HCT116 (cell line): Measurements from ENCODE around the gene RNF214. TPM values are rescaled to one million over a fixed set of nuclear protein-coding genes. Genes with fewer than 3 reads are reported as not detected.

Experiments
- ATAC-seq: fragments of 200-7000 bp; cut with Tn5 transposase; 2 replicates; pipeline ENCODE4 v1.9.1; 2020; ENCODE audit warnings: mild to moderate bottlenecking, moderate library complexity
- BruUV-seq: library from RNA; stranded (reverse); fragments of 400-500 nt; replicated peaks from 2 replicates; lab custom pipeline; 2021; lab: Mats Ljungman, UMichigan
- CTCF ChIA-PET: fragments of 300-600 bp; sonication (Branson Sonifier 250); formaldehyde crosslinking; loops from one replicate; lab custom pipeline; 2021; ENCODE audit warnings: antibody characterized with exemption; lab: Charles Lee
- POLR2A ChIA-PET: fragments of 300-600, 350-600 bp; sonication (Branson Sonifier 250); formaldehyde crosslinking; loops from one replicate; lab custom pipeline; 2021; ENCODE audit warnings: antibody characterized with exemption; lab: Charles Lee
- RAD21 ChIA-PET, 2 experiments: fragments of 300-600 bp; sonication (Branson Sonifier 250); formaldehyde crosslinking; loops; one replicate each; lab custom pipeline; 2023; ENCODE audit warnings: low total read pairs in 2 of 2; ENCODE audit not compliant: uncharacterized antibody in 2 of 2, unreplicated experiment in 2 of 2, low non-redundant PET in 1 of 2; lab: Charles Lee
- DNase-seq: peaks from one replicate; pipeline ENCODE4 v3.0.0-alpha.2; 2010; ENCODE audit warnings: low read depth, low spot score
- H2AFZ ChIP-seq: fragments of 200-600 bp; shearing (Covaris generic), sonication (generic); 2 replicates; pipeline ENCODE4 v1.6.1; 2017; ENCODE audit warnings: low read depth, mixed run types, mixed read lengths, antibody characterized with exemption, low read length; ENCODE audit not compliant: poor library complexity, severe bottlenecking
- H3K27ac ChIP-seq: 2 replicates; pipeline ENCODE4 v1.5.1; 2012; ENCODE audit warnings: low read depth, low read length
- H3K27me3 ChIP-seq: fragments of 200-600 bp; sonication (generic); 2 replicates; pipeline ENCODE4 v1.6.1; 2016; ENCODE audit warnings: mixed run types, low read length, mixed read lengths; ENCODE audit not compliant: insufficient read depth
- H3K36me3 ChIP-seq, 2 experiments: fragments of 200-500 bp in 1 of 2; fragments of 200-600 bp in 1 of 2; sonication (Bioruptor generic) in 1 of 2; sonication (generic) in 1 of 2; 2 replicates each; pipeline versions ENCODE4 v1.5.1 to v1.6.1; 2014 to 2016; ENCODE audit warnings: low read length in 2 of 2, inconsistent platforms in 1 of 2, mixed read lengths in 1 of 2, mixed run types in 1 of 2; ENCODE audit not compliant: insufficient read depth in 2 of 2, control insufficient read depth in 1 of 2
- H3K4me1 ChIP-seq, 2 experiments: fragments of 200-600 bp in 1 of 2; sonication (generic) in 1 of 2; 2 replicates each; pipeline versions ENCODE4 v1.5.1 to v1.6.1; 2012 to 2017; ENCODE audit warnings: low read length in 2 of 2, inconsistent platforms in 1 of 2, mild to moderate bottlenecking in 1 of 2, mixed read lengths in 1 of 2, mixed run types in 1 of 2, moderate library complexity in 1 of 2; ENCODE audit not compliant: insufficient read depth in 2 of 2, control insufficient read depth in 1 of 2
- H3K4me2 ChIP-seq: fragments of 200-600 bp; sonication (generic); 2 replicates; pipeline ENCODE4 v1.6.1; 2017; ENCODE audit warnings: mixed run types, low read length, mixed read lengths
- H3K4me3 ChIP-seq, 2 experiments: fragments of 200-600 bp in 1 of 2; sonication (generic) in 1 of 2; replicated peaks in 1 of 2; 2 replicates each; pipeline ENCODE4 v1.5.1; 2011 to 2016; ENCODE audit warnings: low read length in 2 of 2, control low read depth in 1 of 2, low read depth in 1 of 2, mild to moderate bottlenecking in 1 of 2, mixed read lengths in 1 of 2, mixed run types in 1 of 2
- H3K79me2 ChIP-seq: fragments of 200-600 bp; sonication (generic); 2 replicates; pipeline ENCODE4 v1.6.1; 2017; ENCODE audit warnings: mild to moderate bottlenecking, mixed run types, low read length, moderate library complexity, mixed read lengths; ENCODE audit not compliant: insufficient read depth
- H3K9ac ChIP-seq: fragments of 200-600 bp; sonication (generic); 2 replicates; pipeline ENCODE4 v1.6.1; 2016; ENCODE audit warnings: low read length, mixed read lengths
- H3K9me2 ChIP-seq: fragments of 200-600 bp; sonication (generic), shearing (Covaris generic); 2 replicates; pipeline ENCODE4 v1.6.1; 2017; ENCODE audit warnings: mixed run types, mild to moderate bottlenecking, moderate library complexity; ENCODE audit not compliant: insufficient read depth
- H3K9me3 ChIP-seq, 2 experiments: fragments of 200-500 bp in 1 of 2; fragments of 200-600 bp in 1 of 2; sonication (Bioruptor generic) in 1 of 2; sonication (generic) in 1 of 2; 2 replicates each; pipeline ENCODE4 v1.6.1; 2014 to 2017; ENCODE audit warnings: low read length in 2 of 2, mixed read lengths in 2 of 2, inconsistent platforms in 1 of 2, low read depth in 1 of 2, mild to moderate bottlenecking in 1 of 2, mixed run types in 1 of 2, moderate library complexity in 1 of 2; ENCODE audit not compliant: control insufficient read depth in 1 of 2, insufficient read depth in 1 of 2
- H4K20me1 ChIP-seq: fragments of 200-600 bp; sonication (generic), shearing (Covaris generic); 2 replicates; pipeline ENCODE4 v1.6.1; 2017; ENCODE audit warnings: mixed run types, mild to moderate bottlenecking, moderate library complexity; ENCODE audit not compliant: insufficient read depth
- CEBPB ChIP-seq: IDR thresholded peaks from 2 replicates; pipeline ENCODE4 v1.6.1; 2012; ENCODE audit warnings: low read depth
- CTCF ChIP-seq, 3 experiments: fragments of 200-600 bp in 1 of 3; sonication (generic) in 1 of 3; IDR thresholded peaks in 2 of 3; conservative IDR thresholded peaks in 1 of 3; 2 replicates each; pipeline ENCODE4 v1.5.1; 2012 to 2017; ENCODE audit warnings: low read depth in 2 of 3, low read length in 2 of 3, antibody characterized with exemption in 1 of 3, borderline replicate concordance in 1 of 3, control low read depth in 1 of 3, mild to moderate bottlenecking in 1 of 3, mixed read lengths in 1 of 3, mixed run types in 1 of 3, moderate library complexity in 1 of 3; ENCODE audit not compliant: insufficient read depth in 1 of 3
- EGR1 ChIP-seq: IDR thresholded peaks from 2 replicates; pipeline ENCODE4 v1.6.1; 2012; ENCODE audit warnings: low read depth
- ELF1 ChIP-seq: IDR thresholded peaks from 2 replicates; pipeline ENCODE4 v1.6.1; 2012; ENCODE audit warnings: low read depth, borderline replicate concordance
- EZH2phosphoT487 ChIP-seq: fragments of 200-600 bp; IDR thresholded peaks from 2 replicates; pipeline ENCODE4 v1.6.1; 2018; ENCODE audit warnings: antibody characterized with exemption, borderline replicate concordance
- FOSL1 ChIP-seq: IDR thresholded peaks from 2 replicates; pipeline ENCODE4 v1.6.1; 2012; ENCODE audit warnings: low read depth
- POLR2A ChIP-seq: IDR thresholded peaks from 2 replicates; pipeline ENCODE4 v1.7.0; 2011; ENCODE audit warnings: borderline replicate concordance; ENCODE audit not compliant: insufficient read depth, insufficient read length; ENCODE audit errors: extremely low read depth
- POLR2AphosphoS5 ChIP-seq: IDR thresholded peaks from 2 replicates; pipeline ENCODE4 v1.6.1; 2011; ENCODE audit warnings: mild to moderate bottlenecking, low read depth, low read length, moderate library complexity
- RAD21 ChIP-seq: IDR thresholded peaks from 2 replicates; pipeline ENCODE4 v1.6.1; 2012; ENCODE audit warnings: low read depth, mild to moderate bottlenecking
- SP1 ChIP-seq: IDR thresholded peaks from 2 replicates; pipeline ENCODE4 v1.6.1; 2012; ENCODE audit warnings: low read depth
- SRF ChIP-seq: IDR thresholded peaks from 2 replicates; pipeline ENCODE4 v1.6.1; 2012; ENCODE audit warnings: low read depth
- TCF7L2 ChIP-seq: IDR thresholded peaks from 2 replicates; pipeline ENCODE4 v1.7.0; 2011; ENCODE audit warnings: borderline replicate concordance, inconsistent platforms; ENCODE audit not compliant: insufficient read depth, insufficient read length; ENCODE audit errors: extremely low read depth
- YY1 ChIP-seq: IDR thresholded peaks from 2 replicates; pipeline ENCODE4 v1.6.1; 2011; ENCODE audit warnings: low read length, low read depth, moderate library complexity, mild to moderate bottlenecking; ENCODE audit not compliant: insufficient replicate concordance; ENCODE audit errors: extremely low read depth
- ZBTB33 ChIP-seq: IDR thresholded peaks from 2 replicates; pipeline ENCODE4 v1.6.1; 2011; ENCODE audit warnings: mild to moderate bottlenecking, low read length, moderate library complexity; ENCODE audit not compliant: insufficient replicate concordance; ENCODE audit errors: extremely low read depth
- ZFX ChIP-seq: fragments of 450-650 bp; IDR thresholded peaks from 2 replicates; pipeline ENCODE4 v1.6.1; 2017
- ZNF274 ChIP-seq: fragments of 200-500 bp; sonication (Bioruptor generic); IDR thresholded peaks from 2 replicates; pipeline ENCODE4 v1.6.1; 2014; ENCODE audit warnings: mild to moderate bottlenecking, low read depth, low read length, inconsistent platforms
- intact Hi-C: fragments of 100-400 bp; cut with micrococcal nuclease; formaldehyde crosslinking; loops from 2 replicates; pipeline ENCODE4 v1.10.0; 2022
- total RNA-seq: library from RNA; stranded (reverse); gene quantifications from one replicate; pipeline ENCODE4 v1.2.1, GENCODE V29; 2021; ENCODE audit not compliant: unreplicated experiment
- TF ChIP-seq, protein P1 (sequence below): IDR thresholded peaks from 2 replicates; pipeline ENCODE4 v1.6.1; 2012
- TF ChIP-seq, protein P2 (sequence below): IDR thresholded peaks from 2 replicates; pipeline ENCODE4 v1.6.1; 2012; ENCODE audit warnings: low read depth
- TF ChIP-seq, protein P3 (sequence below): IDR thresholded peaks from 2 replicates; pipeline ENCODE4 v1.6.1; 2012

The RNF214 gene
- total RNA-seq, 1 experiment from 2014 or later: 29.3 TPM

GRCh38 chr11:117296881-117297280 is 64.4 kb downstream of the RNF214 start:
- Histone ChIP-seq H4K20me1 (no peaks in the 10 kb centered on the region), H3K36me3 (no peaks in the 10 kb centered on the region), H2AFZ (no peak overlapping the region), H3K4me1 (peaks cover 2 to 11% of the 10 kb centered on the region in 2 experiments; a peak in 3 of 4 replicates), H3K9ac (no peak overlapping the region), H3K9me2 (no peaks in the 10 kb centered on the region), H3K4me2 (no peak overlapping the region), H3K4me3 (no peak overlapping the region), H3K27ac (no peak overlapping the region), H3K79me2 (no peaks in the 10 kb centered on the region), H3K9me3 (no peaks in the 10 kb centered on the region), H3K27me3 (no peaks in the 10 kb centered on the region)
- intact Hi-C loops: no loop called here
- TF ChIP-seq TCF7L2 (no peak), RAD21 (no peak), FOSL1 (no peak), ELF1 (no peak), POLR2A (no peak), EZH2phosphoT487 (no peak), CTCF (IDR thresholded peaks at IDR 0.05 in 2 of 3, conservative IDR thresholded peaks at IDR 0.05 in 1 of 3; ENCODE audit: borderline replicate concordance in 1 of 3, insufficient read depth in 1 of 3, low read depth in 2 of 3, low read length in 2 of 3) (no peak), SRF (no peak), SP1 (no peak), ZBTB33 (no peak), ZFX (no peak), EGR1 (no peak), CEBPB (no peak), YY1 (no peak), ZNF274 (no peak), POLR2AphosphoS5 (no peak)
- TF ChIP-seq, protein P1, sequence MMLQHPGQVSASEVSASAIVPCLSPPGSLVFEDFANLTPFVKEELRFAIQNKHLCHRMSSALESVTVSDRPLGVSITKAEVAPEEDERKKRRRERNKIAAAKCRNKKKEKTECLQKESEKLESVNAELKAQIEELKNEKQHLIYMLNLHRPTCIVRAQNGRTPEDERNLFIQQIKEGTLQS: no peak
- TF ChIP-seq, protein P2, sequence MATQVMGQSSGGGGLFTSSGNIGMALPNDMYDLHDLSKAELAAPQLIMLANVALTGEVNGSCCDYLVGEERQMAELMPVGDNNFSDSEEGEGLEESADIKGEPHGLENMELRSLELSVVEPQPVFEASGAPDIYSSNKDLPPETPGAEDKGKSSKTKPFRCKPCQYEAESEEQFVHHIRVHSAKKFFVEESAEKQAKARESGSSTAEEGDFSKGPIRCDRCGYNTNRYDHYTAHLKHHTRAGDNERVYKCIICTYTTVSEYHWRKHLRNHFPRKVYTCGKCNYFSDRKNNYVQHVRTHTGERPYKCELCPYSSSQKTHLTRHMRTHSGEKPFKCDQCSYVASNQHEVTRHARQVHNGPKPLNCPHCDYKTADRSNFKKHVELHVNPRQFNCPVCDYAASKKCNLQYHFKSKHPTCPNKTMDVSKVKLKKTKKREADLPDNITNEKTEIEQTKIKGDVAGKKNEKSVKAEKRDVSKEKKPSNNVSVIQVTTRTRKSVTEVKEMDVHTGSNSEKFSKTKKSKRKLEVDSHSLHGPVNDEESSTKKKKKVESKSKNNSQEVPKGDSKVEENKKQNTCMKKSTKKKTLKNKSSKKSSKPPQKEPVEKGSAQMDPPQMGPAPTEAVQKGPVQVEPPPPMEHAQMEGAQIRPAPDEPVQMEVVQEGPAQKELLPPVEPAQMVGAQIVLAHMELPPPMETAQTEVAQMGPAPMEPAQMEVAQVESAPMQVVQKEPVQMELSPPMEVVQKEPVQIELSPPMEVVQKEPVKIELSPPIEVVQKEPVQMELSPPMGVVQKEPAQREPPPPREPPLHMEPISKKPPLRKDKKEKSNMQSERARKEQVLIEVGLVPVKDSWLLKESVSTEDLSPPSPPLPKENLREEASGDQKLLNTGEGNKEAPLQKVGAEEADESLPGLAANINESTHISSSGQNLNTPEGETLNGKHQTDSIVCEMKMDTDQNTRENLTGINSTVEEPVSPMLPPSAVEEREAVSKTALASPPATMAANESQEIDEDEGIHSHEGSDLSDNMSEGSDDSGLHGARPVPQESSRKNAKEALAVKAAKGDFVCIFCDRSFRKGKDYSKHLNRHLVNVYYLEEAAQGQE: no peak
- TF ChIP-seq, protein P3, sequence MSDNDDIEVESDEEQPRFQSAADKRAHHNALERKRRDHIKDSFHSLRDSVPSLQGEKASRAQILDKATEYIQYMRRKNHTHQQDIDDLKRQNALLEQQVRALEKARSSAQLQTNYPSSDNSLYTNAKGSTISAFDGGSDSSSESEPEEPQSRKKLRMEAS: no peak
- RAD21 ChIA-PET: no interaction called here
- POLR2A ChIA-PET: no interaction called here
- CTCF ChIA-PET: no interaction called here
- ATAC-seq: no peak
- no TSS peak for BruUV-seq
- no peak for DNase-seq
